ENCODE data around the gene SLC44A2. TPM values are rescaled to one million over a fixed set of nuclear protein-coding genes. Genes with fewer than 3 reads are reported as not detected.
A peak's percentile ranks its signal among the peaks of the same experiment; 100 is the strongest.

SLC44A2 gene
- total and polyA plus RNA-seq, 10 donors: 108 to 358 (median 225) TPM

DNA sequence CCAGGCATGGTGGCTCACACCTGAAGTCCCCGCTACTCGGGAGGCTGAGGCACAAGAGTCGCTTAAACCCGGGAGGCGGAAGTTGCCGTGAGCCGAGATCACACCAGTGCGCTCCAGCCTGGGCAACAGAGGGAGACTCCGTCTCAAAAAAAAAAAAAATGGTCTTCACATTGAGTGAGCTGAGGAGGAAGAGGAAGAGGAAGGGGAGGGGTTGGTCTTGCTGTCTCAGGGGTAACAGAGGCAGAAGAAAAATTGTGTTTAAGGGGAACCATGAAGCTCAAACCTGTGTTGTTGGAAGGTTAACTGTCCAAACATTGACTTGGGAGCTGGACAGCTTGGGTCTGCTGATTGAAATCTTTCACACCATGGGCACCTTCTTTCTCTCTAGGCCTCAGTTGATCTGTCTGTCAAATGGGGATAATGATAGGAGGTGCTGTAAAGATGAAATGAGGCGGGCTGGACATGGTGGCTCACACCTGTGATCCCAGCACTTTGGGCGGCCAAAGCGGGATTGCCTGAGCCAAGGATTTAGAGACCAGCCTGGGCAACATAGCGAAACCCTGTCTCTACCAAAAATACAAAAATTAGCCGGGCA lies 9.8 kb upstream of the SLC44A2 start:
- 64 to 87% (median 74%) methylated on average over 14 of the region's 14 CpGs for WGBS, 5 donors
- Histone ChIP-seq H3K27me3 (replicated peaks in 1 of 7) (no peaks in the 10 kb centered on the region), H3K9me3 (no peaks in the 10 kb centered on the region), H3K4me1 (peaks cover 30 to 100% (median 79%) of the 10 kb centered on the region in 6 donors), H3K4me3 (peak overlapping the region in 1 of 8 donors; percentile 31), H3K36me3 (peaks cover 0 to 90% (median 17%) of the 10 kb centered on the region in 6 donors), H3K27ac (peak overlapping the region; percentile 48 to 79 (median 68))
- TF ChIP-seq POLR2AphosphoS5 (IDR thresholded peaks at IDR 0.05) (peak; percentile 43 to 49 (median 48)), POLR2A (IDR thresholded peaks at IDR 0.05) (no peak)
- TF ChIP-seq, protein P1, sequence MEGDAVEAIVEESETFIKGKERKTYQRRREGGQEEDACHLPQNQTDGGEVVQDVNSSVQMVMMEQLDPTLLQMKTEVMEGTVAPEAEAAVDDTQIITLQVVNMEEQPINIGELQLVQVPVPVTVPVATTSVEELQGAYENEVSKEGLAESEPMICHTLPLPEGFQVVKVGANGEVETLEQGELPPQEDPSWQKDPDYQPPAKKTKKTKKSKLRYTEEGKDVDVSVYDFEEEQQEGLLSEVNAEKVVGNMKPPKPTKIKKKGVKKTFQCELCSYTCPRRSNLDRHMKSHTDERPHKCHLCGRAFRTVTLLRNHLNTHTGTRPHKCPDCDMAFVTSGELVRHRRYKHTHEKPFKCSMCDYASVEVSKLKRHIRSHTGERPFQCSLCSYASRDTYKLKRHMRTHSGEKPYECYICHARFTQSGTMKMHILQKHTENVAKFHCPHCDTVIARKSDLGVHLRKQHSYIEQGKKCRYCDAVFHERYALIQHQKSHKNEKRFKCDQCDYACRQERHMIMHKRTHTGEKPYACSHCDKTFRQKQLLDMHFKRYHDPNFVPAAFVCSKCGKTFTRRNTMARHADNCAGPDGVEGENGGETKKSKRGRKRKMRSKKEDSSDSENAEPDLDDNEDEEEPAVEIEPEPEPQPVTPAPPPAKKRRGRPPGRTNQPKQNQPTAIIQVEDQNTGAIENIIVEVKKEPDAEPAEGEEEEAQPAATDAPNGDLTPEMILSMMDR (IDR thresholded peaks at IDR 0.05 in 8 of 11, conservative IDR thresholded peaks at IDR 0.05 in 3 of 11): no peak
- no peak for DNase-seq
- intact Hi-C loops (cut with DNase I; ENCODE audit: low total_unique reads): no loop called here

DNA sequence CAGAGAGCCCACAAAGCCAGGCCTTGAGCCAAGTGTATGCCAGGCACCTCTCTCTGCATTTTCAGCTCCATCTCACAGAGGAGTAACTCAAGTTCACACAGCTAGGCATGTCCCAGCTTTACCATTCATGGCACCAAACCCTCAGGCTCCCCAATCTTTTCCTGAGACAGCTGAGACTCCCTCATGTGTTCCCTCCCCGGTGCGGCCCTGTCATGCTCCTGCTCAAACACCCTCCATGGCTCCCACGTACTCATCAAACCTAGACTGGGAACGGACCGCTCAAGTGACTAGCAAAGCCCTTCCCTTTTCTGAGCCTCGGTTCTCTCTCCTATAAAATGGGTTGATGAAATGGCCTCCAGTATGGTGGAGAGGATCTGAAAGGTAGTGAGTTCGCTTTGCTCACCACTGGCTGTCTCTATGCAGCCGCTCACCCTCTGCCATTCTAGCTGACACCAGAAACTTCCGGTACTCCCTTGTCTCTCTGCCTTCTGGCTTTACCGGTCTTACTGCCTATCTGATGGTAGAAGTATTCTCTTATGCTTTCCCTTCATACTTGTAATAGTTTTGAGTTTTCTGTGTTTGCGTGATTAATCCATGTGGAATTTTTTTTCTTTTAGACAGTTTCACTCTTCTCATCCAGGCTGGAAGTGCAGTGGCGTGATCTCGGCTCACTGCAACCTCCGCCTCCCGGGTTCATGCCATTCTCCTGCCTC lies 7.8 kb upstream of the SLC44A2 start:
- H3K9me3 ChIP-seq: no peaks in the 10 kb centered on the region
- no peak for DNase-seq
- peak overlapping the region in 7 of 8 donors; percentile 35 to 79 (median 68) for H3K27ac ChIP-seq
- H3K4me1 ChIP-seq: peaks cover 18 to 100% (median 67%) of the 10 kb centered on the region in 6 donors
- intact Hi-C loops (cut with DNase I; ENCODE audit: low total_unique reads): no loop called here
- TF ChIP-seq, protein P1 (IDR thresholded peaks at IDR 0.05 in 8 of 11, conservative IDR thresholded peaks at IDR 0.05 in 3 of 11): no peak
- TF ChIP-seq POLR2A (IDR thresholded peaks at IDR 0.05) (no peak), POLR2AphosphoS5 (IDR thresholded peaks at IDR 0.05) (no peak)
- no peaks in the 10 kb centered on the region for H3K27me3 ChIP-seq (replicated peaks in 1 of 7)
- 78 to 92% (median 87%) methylated on average over 15 of the region's 15 CpGs for WGBS, 5 donors
- H3K36me3 ChIP-seq: peaks cover 0 to 95% (median 23%) of the 10 kb centered on the region in 6 donors
- H3K4me3 ChIP-seq: no peak overlapping the region

DNA sequence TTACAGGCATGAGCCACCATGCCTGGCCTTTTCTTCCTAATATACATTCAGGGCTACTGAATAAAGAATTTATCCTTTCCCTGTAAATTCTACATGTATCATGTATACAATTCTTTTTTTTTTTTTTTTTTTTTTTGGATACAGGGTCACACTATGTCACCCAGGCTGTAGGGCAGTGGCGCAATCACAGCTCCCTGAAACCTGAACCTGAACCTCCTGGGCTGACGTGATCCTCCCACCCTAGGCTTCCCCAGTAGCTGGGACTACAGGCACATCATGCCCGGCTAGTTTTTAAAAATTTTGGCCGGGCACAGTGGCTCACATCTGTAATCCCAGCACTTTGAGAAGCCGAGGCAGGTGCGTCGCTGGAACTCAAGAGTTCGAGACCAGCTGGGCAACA lies 6.5 kb upstream of the SLC44A2 start:
- DNase-seq: no peak
- peaks cover 13 to 100% (median 64%) of the 10 kb centered on the region in 6 donors for H3K4me1 ChIP-seq
- H3K27ac ChIP-seq: peak overlapping the region in 2 of 8 donors; percentile 21 to 75
- no peak overlapping the region for H3K4me3 ChIP-seq
- 91 to 99% (median 96%) methylated on average over 8 of the region's 8 CpGs for WGBS, 5 donors
- no peaks in the 10 kb centered on the region for H3K9me3 ChIP-seq
- no peak for TF ChIP-seq POLR2AphosphoS5 (IDR thresholded peaks at IDR 0.05)
- TF ChIP-seq POLR2A (IDR thresholded peaks at IDR 0.05): no peak
- TF ChIP-seq, protein P1 (IDR thresholded peaks at IDR 0.05 in 8 of 11, conservative IDR thresholded peaks at IDR 0.05 in 3 of 11): no peak
- H3K36me3 ChIP-seq: peaks cover 0 to 95% (median 21%) of the 10 kb centered on the region in 6 donors
- H3K27me3 ChIP-seq (replicated peaks in 1 of 7): no peaks in the 10 kb centered on the region
- intact Hi-C loops (cut with DNase I; ENCODE audit: low total_unique reads): no loop called here

DNA sequence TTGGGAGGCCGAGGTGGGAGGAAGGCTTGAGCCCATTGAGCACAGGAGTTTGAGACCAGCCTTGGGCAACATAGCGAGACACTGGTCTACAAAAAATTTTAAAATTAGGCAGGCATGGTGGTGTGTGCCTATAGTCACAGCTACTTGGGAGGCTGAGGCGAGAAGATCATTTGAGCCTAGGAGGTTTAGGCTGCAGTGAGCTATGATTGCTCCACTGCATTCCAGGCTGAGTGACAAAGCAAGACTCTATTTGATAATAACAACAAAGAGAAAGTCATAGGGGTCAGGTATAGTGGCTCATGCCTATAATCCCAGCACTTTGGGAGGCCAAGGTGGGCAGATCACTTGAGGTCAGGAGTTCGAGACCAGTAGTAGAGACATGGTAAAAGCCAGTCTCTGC lies 4.6 kb upstream of the SLC44A2 start:
- H3K4me3 ChIP-seq: no peak overlapping the region
- TF ChIP-seq, protein P1 (IDR thresholded peaks at IDR 0.05 in 8 of 11, conservative IDR thresholded peaks at IDR 0.05 in 3 of 11): no peak
- TF ChIP-seq POLR2A (IDR thresholded peaks at IDR 0.05) (no peak), POLR2AphosphoS5 (IDR thresholded peaks at IDR 0.05) (peak in 1 of 3 donors; percentile 31)

More for the DNA sequence above, 4.6 kb upstream of the SLC44A2 start:
- H3K4me1 ChIP-seq: peaks cover 17 to 100% (median 60%) of the 10 kb centered on the region in 6 donors
- DNase-seq: no peak
- no peaks in the 10 kb centered on the region for H3K9me3 ChIP-seq
- intact Hi-C loops (cut with DNase I; ENCODE audit: low total_unique reads): no loop called here
- peaks cover 0 to 99% (median 20%) of the 10 kb centered on the region in 6 donors for H3K36me3 ChIP-seq
- WGBS, 5 donors: 93 to 99% (median 95%) methylated on average over 4 of the region's 4 CpGs
- no peaks in the 10 kb centered on the region for H3K27me3 ChIP-seq (replicated peaks in 1 of 7)
- H3K27ac ChIP-seq: no peak overlapping the region
